Ramos (cell line): ENCODE data around the gene HOXD12.

Source experiments
- in situ Hi-C: fragments of 300-500 bp; cut with MboI; formaldehyde crosslinking; loops from one replicate; pipeline ENCODE4 v1.14.3; 2022; ENCODE audit warnings: low sequenced_read_pairs; ENCODE audit not compliant: unreplicated experiment

HOXD12 gene

GRCh38 chr2:176092270-176093144, 7.1 kb upstream of the HOXD12 start, which contains the start of gene HOXD13:
Gene HOXD13 (plus strand): TSS chr2:176092721. CDS start chr2:176092891, 170 bp downstream.
- in situ Hi-C loops = loop anchor here (10.0 kb wide), 1 partner anchor 408 kb away; no protein-coding TSS in a partner anchor

GRCh38 chr2:176093145-176093897, 6.3 kb upstream of the HOXD12 start:
- in situ Hi-C loops = loop anchor here (10.0 kb wide), 1 partner anchor 409 kb away; no protein-coding TSS in a partner anchor

- in situ Hi-C loops = loop anchor here (10.0 kb wide), 1 partner anchor 409 kb away; no protein-coding TSS in a partner anchor
These were observed 5.7 kb upstream of the HOXD12 start for GRCh38 chr2:176093898-176094249.

- in situ Hi-C loops = loop anchor here (10.0 kb wide), 1 partner anchor 410 kb away; no protein-coding TSS in a partner anchor
These were observed 5.2 kb upstream of the HOXD12 start for GRCh38 chr2:176094349-176094748.

- in situ Hi-C loops = loop anchor here (10.0 kb wide), 1 partner anchor 411 kb away; no protein-coding TSS in a partner anchor
These were observed 4.2 kb upstream of the HOXD12 start for GRCh38 chr2:176095421-176095820.

- in situ Hi-C loops = loop anchor here (10.0 kb wide), 1 partner anchor 412 kb away; no protein-coding TSS in a partner anchor
These were observed 3.2 kb upstream of the HOXD12 start for GRCh38 chr2:176096243-176096985.

- in situ Hi-C loops = loop anchor here (10.0 kb wide), 1 partner anchor 412 kb away; no protein-coding TSS in a partner anchor
These were observed 2.4 kb upstream of the HOXD12 start for GRCh38 chr2:176096986-176097819.

GRCh38 chr2:176097820-176098365, 1.7 kb upstream of the HOXD12 start:
- in situ Hi-C loops = loop anchor here (10.0 kb wide), 1 partner anchor 413 kb away; no protein-coding TSS in a partner anchor

- in situ Hi-C loops = loop anchor here (10.0 kb wide), 1 partner anchor 414 kb away; no protein-coding TSS in a partner anchor
These were observed 1.0 kb upstream of the HOXD12 start for GRCh38 chr2:176098366-176099158.

GRCh38 chr2:176099159-176099727, 352 bp upstream of the HOXD12 start:
- in situ Hi-C loops = loop anchor here (10.0 kb wide), 1 partner anchor 414 kb away; no protein-coding TSS in a partner anchor

GRCh38 chr2:176100547-176101140, 1.0 kb downstream of the HOXD12 start:
- in situ Hi-C loops = loop anchor here (25.0 kb wide), 1 partner anchor 738 kb away; no protein-coding TSS in a partner anchor

- in situ Hi-C loops = loop anchor here (25.0 kb wide), 1 partner anchor 739 kb away; no protein-coding TSS in a partner anchor
These were observed 1.7 kb downstream of the HOXD12 start for GRCh38 chr2:176101216-176101830.

- in situ Hi-C loops = loop anchor here (25.0 kb wide), 1 partner anchor 740 kb away; no protein-coding TSS in a partner anchor
These were observed 2.2 kb downstream of the HOXD12 start for GRCh38 chr2:176101842-176102241.

GRCh38 chr2:176102309-176102866, 2.8 kb downstream of the HOXD12 start:
- in situ Hi-C loops = loop anchor here (25.0 kb wide), 1 partner anchor 740 kb away; no protein-coding TSS in a partner anchor

GRCh38 chr2:176103194-176103593, 3.6 kb downstream of the HOXD12 start:
- in situ Hi-C loops = loop anchor here (25.0 kb wide), 1 partner anchor 741 kb away; no protein-coding TSS in a partner anchor

- in situ Hi-C loops = loop anchor here (25.0 kb wide), 1 partner anchor 742 kb away; no protein-coding TSS in a partner anchor
These were observed 4.2 kb downstream of the HOXD12 start for GRCh38 chr2:176103742-176104315.
